OCI-LY7 (cell line): ENCODE measurements around the gene TRIM7.

Experiments used
- CTCF ChIP-seq: fragments of 200-600 bp; sonication (generic); conservative IDR thresholded peaks from 2 replicates; pipeline ENCODE4 v1.5.1; 2014; ENCODE audit warnings: mild to moderate bottlenecking, antibody characterized with exemption, low read length, moderate library complexity, mixed read lengths
- EZH2phosphoT487 ChIP-seq: fragments of 200-600 bp; sonication (generic); IDR thresholded peaks from 2 replicates; pipeline ENCODE4 v1.6.1; 2018; ENCODE audit warnings: low read depth, borderline replicate concordance, mild to moderate bottlenecking, mixed run types, antibody characterized with exemption, low read length, moderate library complexity, mixed read lengths

- TF ChIP-seq CTCF: no peak
- no peak for TF ChIP-seq EZH2phosphoT487
Observed at GRCh38 chr5:181161534-181162175, 43.3 kb downstream of the TRIM7 start.
